GM23248 (cell line): ENCODE measurements around the gene FAM227A. TPM values are rescaled to one million over a fixed set of nuclear protein-coding genes. Genes with fewer than 3 reads are reported as not detected.

ENCODE experiments used
- DNase-seq: peaks from one replicate; pipeline ENCODE4 v3.0.0-alpha.2; 2015
- H2AFZ ChIP-seq: fragments of 200-600 bp; sonication (generic); 2 replicates; pipeline ENCODE4 v1.6.1; 2016; ENCODE audit warnings: antibody characterized with exemption
- H3F3A ChIP-seq: fragments of 200-600 bp; sonication (generic); 2 replicates; pipeline ENCODE4 v1.6.1; 2016; ENCODE audit warnings: mild to moderate bottlenecking, antibody characterized with exemption, mixed run types; ENCODE audit not compliant: insufficient read depth
- H3K27ac ChIP-seq: fragments of 200-600 bp; sonication (generic); 2 replicates; pipeline ENCODE4 v1.5.1; 2016; ENCODE audit warnings: mild to moderate bottlenecking
- H3K27me3 ChIP-seq: fragments of 200-600 bp; sonication (generic); replicated peaks from 2 replicates; pipeline ENCODE4 v1.6.1; 2016; ENCODE audit warnings: mild to moderate bottlenecking; ENCODE audit not compliant: insufficient read depth
- H3K36me3 ChIP-seq: fragments of 200-600 bp; sonication (generic); 2 replicates; pipeline ENCODE4 v1.6.1; 2016; ENCODE audit warnings: low read depth, mild to moderate bottlenecking
- H3K4me1 ChIP-seq: fragments of 200-600 bp; sonication (generic); 2 replicates; pipeline ENCODE4 v1.6.1; 2016; ENCODE audit warnings: mild to moderate bottlenecking; ENCODE audit not compliant: insufficient read depth
- H3K4me2 ChIP-seq: fragments of 200-600 bp; sonication (generic); one replicate; pipeline ENCODE4 v1.6.1; 2016; ENCODE audit warnings: mild to moderate bottlenecking; ENCODE audit not compliant: unreplicated experiment
- H3K4me3 ChIP-seq: fragments of 200-600 bp; sonication (generic); 2 replicates; pipeline ENCODE4 v1.5.1; 2016; ENCODE audit warnings: mild to moderate bottlenecking
- H3K79me2 ChIP-seq: fragments of 200-600 bp; sonication (generic); 2 replicates; pipeline ENCODE4 v1.6.1; 2016; ENCODE audit warnings: mild to moderate bottlenecking; ENCODE audit not compliant: insufficient read depth
- H3K9ac ChIP-seq: fragments of 200-600 bp; sonication (generic); 2 replicates; pipeline ENCODE4 v1.6.1; 2016; ENCODE audit warnings: mild to moderate bottlenecking
- H3K9me2 ChIP-seq: fragments of 200-600 bp; sonication (generic); 2 replicates; pipeline ENCODE4 v1.6.1; 2016; ENCODE audit warnings: mixed run types, mild to moderate bottlenecking, moderate library complexity; ENCODE audit not compliant: insufficient read depth
- H3K9me3 ChIP-seq: fragments of 200-600 bp; sonication (generic); one replicate; pipeline ENCODE4 v1.6.1; 2017; ENCODE audit warnings: low read depth
- H4K20me1 ChIP-seq: fragments of 200-600 bp; sonication (generic); 2 replicates; pipeline ENCODE4 v1.6.0; 2016; ENCODE audit not compliant: insufficient read depth
- EZH2 ChIP-seq: fragments of 200-600 bp; sonication (generic); IDR thresholded peaks from 2 replicates; pipeline ENCODE4 v1.6.1; 2018; ENCODE audit warnings: antibody characterized with exemption, mild to moderate bottlenecking; ENCODE audit not compliant: insufficient read depth, poor library complexity, severe bottlenecking
- EZH2phosphoT487 ChIP-seq: fragments of 200-600 bp; sonication (generic); IDR thresholded peaks from 2 replicates; pipeline ENCODE4 v1.6.1; 2018; ENCODE audit warnings: antibody characterized with exemption, moderate library complexity, mild to moderate bottlenecking, low read depth; ENCODE audit not compliant: insufficient read depth
- WGBS, 2 experiments: methylation state at CpG; one replicate each; pipeline ENCODE4 v1.1.6; 2015 to 2017; ENCODE audit warnings: low lambda C conversion rate in 2 of 2, low coverage in 1 of 2; ENCODE audit errors: missing lambda C conversion rate in 2 of 2; 5-methylcytosine and 5-hydroxymethylcytosine counted together
- in situ Hi-C: fragments of 300-500 bp; cut with MboI; formaldehyde crosslinking; loops from 2 replicates; pipeline ENCODE4 v1.15.0; 2020
- polyA plus RNA-seq: library from polyadenylated mRNA; unstranded; fragments of >200 nt; fragmentation: Nextera tagmentation; extraction: Ambion mirVana; gene quantifications from 2 replicates; pipeline ENCODE4 v1.2.1, GENCODE V29; 2016
- total RNA-seq: library from RNA; depleted of rRNA; stranded (reverse); fragments of >200 nt; shearing (Covaris generic); gene quantifications from 2 replicates; pipeline ENCODE4 v1.2.3, GENCODE V29; 2014

Gene FAM227A
- total and polyA plus RNA-seq, 2 experiments from 2014 or later, result 0.93 to 2.1 TPM

DNA sequence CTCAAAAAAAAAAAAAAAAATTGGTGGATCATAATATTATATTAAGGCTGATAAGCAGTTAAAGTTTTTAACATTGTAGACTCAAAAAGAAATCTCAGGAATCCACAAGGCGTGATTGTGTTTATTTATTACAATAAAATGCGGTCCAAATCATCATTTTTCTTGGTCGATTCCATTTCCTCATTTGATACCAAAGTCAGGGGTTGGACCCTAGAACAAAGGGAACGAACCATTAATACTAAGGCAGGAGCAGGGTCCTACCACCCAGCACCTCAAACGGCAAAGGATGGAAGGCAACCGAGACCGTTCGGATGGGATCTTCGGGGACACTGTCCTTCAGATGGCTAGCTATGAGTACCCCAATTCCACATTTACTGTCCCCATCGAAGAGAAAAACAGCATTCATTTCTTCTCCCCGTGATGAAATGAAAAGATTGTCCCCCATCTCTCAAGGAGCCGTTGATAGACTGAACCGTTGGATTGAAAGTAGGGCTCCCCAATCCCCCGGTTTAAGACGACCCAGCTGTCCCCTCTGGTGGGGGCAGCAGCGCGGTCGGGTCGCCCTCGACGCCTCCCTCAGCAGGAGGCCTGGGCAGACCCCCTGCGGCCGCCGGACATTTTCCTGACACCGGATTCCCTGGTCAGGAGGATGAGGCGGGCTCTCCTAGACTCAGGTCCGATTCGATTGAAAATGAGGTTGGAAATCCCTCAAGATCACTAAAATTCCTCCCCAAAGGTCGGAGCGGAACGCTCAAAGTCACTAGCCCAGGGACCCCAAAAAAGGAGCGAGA, 86.8 kb downstream of the FAM227A start:
- H3K79me2 ChIP-seq, result no peaks in the 10 kb centered on the region
- DNase-seq, result peak; percentile 20
- peak overlapping the region; percentile 94 for H2AFZ ChIP-seq
- H4K20me1 ChIP-seq, result no peaks in the 10 kb centered on the region
- H3K9ac ChIP-seq, result peak overlapping the region; percentile 81
- no peak for TF ChIP-seq EZH2
- no peak for TF ChIP-seq EZH2phosphoT487
- in situ Hi-C loops, result no loop called here
- peaks cover 8% of the 10 kb centered on the region for H3K4me1 ChIP-seq
- no peaks in the 10 kb centered on the region for H3K9me3 ChIP-seq
- H3F3A ChIP-seq, result peaks cover 34% of the 10 kb centered on the region; the same call in 1 of the 2 replicates
- no peak overlapping the region for H3K27ac ChIP-seq
- H3K4me3 ChIP-seq, result peak overlapping the region; percentile 85
- WGBS, 2 experiments, result 19% methylated on average over 32 of the region's 32 CpGs
- H3K9me2 ChIP-seq, result no peaks in the 10 kb centered on the region
- no peaks in the 10 kb centered on the region for H3K36me3 ChIP-seq
- no peaks in the 10 kb centered on the region for H3K27me3 ChIP-seq
- H3K4me2 ChIP-seq, result peak overlapping the region; percentile 88

DNA sequence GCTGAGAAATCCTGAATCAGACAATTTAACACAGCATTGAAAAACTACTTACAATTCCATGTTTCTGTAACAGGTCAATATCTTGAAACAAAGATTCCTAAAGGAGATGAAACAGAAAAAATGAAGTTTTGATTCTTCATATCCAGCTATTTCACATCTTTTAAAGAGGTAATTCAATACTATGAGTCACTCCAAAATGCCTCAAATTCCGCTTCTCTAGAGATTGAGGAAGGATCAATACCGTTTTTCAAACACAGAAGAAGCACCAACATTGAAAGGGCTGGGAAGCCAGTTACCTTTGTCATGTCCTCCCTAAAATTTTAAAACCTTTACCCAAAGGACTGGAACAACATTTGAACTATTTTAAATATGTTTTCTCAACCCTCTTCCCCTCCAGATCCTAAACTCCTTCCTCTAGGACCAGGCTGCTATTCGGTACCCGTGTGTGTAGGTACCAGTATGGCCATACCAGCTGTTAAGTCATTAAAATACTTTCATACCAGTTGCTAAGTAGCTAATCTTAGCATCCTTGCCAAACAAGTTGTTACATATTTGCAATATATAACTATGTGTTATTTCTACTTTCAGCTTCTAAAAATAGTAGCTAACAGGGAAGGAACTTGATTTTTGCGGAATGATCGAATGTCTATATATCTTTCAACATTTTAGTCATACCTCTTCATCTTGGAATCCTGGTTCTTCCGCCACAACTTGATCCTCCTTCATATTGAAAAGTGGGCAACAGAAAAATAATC, 88.5 kb downstream of the FAM227A start:
- Histone ChIP-seq H4K20me1 (no peaks in the 10 kb centered on the region), H3K4me2 (no peak overlapping the region), H3K79me2 (no peaks in the 10 kb centered on the region), H3K27me3 (no peaks in the 10 kb centered on the region), H3K9me2 (no peaks in the 10 kb centered on the region), H3K4me3 (no peak overlapping the region), H3K9ac (no peak overlapping the region), H3K9me3 (no peaks in the 10 kb centered on the region), H2AFZ (no peak overlapping the region), H3K4me1 (peaks cover 8% of the 10 kb centered on the region), H3K27ac (no peak overlapping the region), H3F3A (peaks cover 30% of the 10 kb centered on the region; the same call in 1 of the 2 replicates), H3K36me3 (no peaks in the 10 kb centered on the region)
- in situ Hi-C loops, result no loop called here
- WGBS, 2 experiments, result 91 to 92% methylated on average over 7 of the region's 7 CpGs
- DNase-seq, result no peak
- TF ChIP-seq EZH2, result no peak
- no peak for TF ChIP-seq EZH2phosphoT487

DNA sequence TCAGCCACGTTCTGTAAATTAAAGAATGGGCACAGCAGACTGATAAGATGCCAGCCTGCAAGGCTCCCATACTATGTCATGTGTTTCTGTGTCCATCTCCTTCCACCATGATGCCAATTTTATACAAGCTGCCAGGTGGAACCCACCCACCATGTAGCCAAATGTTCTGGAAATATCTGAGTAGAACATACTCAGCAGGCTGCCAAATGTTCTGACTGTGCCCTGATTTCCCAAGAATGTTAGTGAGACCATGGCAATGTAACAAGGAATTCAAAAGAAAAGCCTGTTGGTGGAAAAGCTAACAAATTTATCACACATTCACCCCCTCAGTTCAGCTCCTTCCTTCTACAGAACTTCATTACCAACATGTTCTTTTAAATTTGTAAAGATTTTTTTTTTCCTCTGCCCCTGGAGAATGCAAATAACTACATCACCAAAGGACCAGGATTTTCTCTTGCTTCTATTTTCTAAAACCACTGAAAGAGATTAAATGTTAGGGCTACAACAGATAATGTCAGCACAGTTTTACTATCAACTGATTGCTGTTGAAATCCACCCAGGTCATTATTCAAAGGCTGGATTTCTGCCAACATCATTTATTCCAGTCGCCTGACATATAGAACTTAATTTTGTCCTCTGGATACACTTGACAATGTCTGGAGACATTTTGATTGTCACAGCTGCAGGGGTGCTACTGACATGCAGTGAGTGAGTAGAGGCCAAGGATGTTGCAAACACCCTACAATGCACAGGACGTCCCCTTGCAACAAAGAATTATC, 89.3 kb downstream of the FAM227A start:
- H3K4me2 ChIP-seq, result no peak overlapping the region
- no peaks in the 10 kb centered on the region for H3K27me3 ChIP-seq
- peaks cover 8% of the 10 kb centered on the region for H3K4me1 ChIP-seq
- H3K9me2 ChIP-seq, result no peaks in the 10 kb centered on the region
- DNase-seq, result peak; percentile 43
- H4K20me1 ChIP-seq, result no peaks in the 10 kb centered on the region
- no peak overlapping the region for H2AFZ ChIP-seq
- no peak overlapping the region for H3K27ac ChIP-seq
- H3K36me3 ChIP-seq, result no peaks in the 10 kb centered on the region
- no peak overlapping the region for H3K4me3 ChIP-seq
- no peak overlapping the region for H3K9ac ChIP-seq
- in situ Hi-C loops, result no loop called here
- TF ChIP-seq EZH2phosphoT487, result no peak
- no peak for TF ChIP-seq EZH2
- no peaks in the 10 kb centered on the region for H3K79me2 ChIP-seq
- no peaks in the 10 kb centered on the region for H3K9me3 ChIP-seq
- WGBS, 2 experiments, result 61 to 65% methylated on average over 3 of the region's 3 CpGs
- H3F3A ChIP-seq, result peaks cover 29% of the 10 kb centered on the region; the same call in 1 of the 2 replicates

GRCh38 chr22:38565441-38565840, 90.8 kb downstream of the FAM227A start:
- Histone ChIP-seq H3K4me2 (no peak overlapping the region), H3F3A (peaks cover 18% of the 10 kb centered on the region; the same call in 1 of the 2 replicates), H3K27me3 (no peaks in the 10 kb centered on the region), H3K79me2 (no peaks in the 10 kb centered on the region), H3K27ac (no peak overlapping the region), H3K9me2 (no peaks in the 10 kb centered on the region), H3K4me3 (no peak overlapping the region), H3K9me3 (no peaks in the 10 kb centered on the region), H2AFZ (no peak overlapping the region), H3K4me1 (no peaks in the 10 kb centered on the region), H4K20me1 (no peaks in the 10 kb centered on the region), H3K36me3 (no peaks in the 10 kb centered on the region), H3K9ac (no peak overlapping the region)
- no peak for DNase-seq
- in situ Hi-C loops, result no loop called here
- TF ChIP-seq EZH2phosphoT487, result no peak
- 95% methylated on average over 1 of the region's 1 CpG for WGBS, 2 experiments
